Keratinocyte (primary cell): Measurements from ENCODE around the gene GMIP. TPM values are rescaled to one million over a fixed set of nuclear protein-coding genes. Genes with fewer than 3 reads are reported as not detected.
"Not testable (repeated sequence)": the region's sequence is repeated elsewhere in the genome, so short reads cannot be mapped to it uniquely, and the experiment has no call there.

Source experiments
- DNase-seq: peaks from one replicate; pipeline ENCODE4 v3.0.0-alpha.2; 2011; ENCODE audit warnings: low read depth, missing footprints, low spot score
- FAIRE-seq: peaks from 2 replicates; lab custom pipeline; 2011; peaks lifted over from hg19 to GRCh38; lab: Jason Lieb, UNC
- H2AFZ ChIP-seq: 2 replicates; pipeline ENCODE4 v1.6.0; 2012; ENCODE audit warnings: low read length, control low read depth, inconsistent platforms; ENCODE audit not compliant: control insufficient read depth
- H3K27ac ChIP-seq: 2 replicates; pipeline ENCODE4 v1.5.1; 2011; ENCODE audit warnings: low read length; ENCODE audit not compliant: control insufficient read depth, insufficient read depth
- H3K27me3 ChIP-seq: 3 replicates; pipeline ENCODE4 v1.6.0; 2011; ENCODE audit warnings: low read length; ENCODE audit not compliant: control insufficient read depth, insufficient read depth; ENCODE audit errors: extremely low read depth
- H3K36me3 ChIP-seq, 2 experiments: 2 replicates in 1 of 2; 3 replicates in 1 of 2; pipeline ENCODE4 v1.5.1; 2011; ENCODE audit warnings: low read length in 2 of 2, mild to moderate bottlenecking in 1 of 2; ENCODE audit not compliant: control insufficient read depth in 2 of 2, insufficient read depth in 2 of 2; ENCODE audit errors: extremely low read depth in 1 of 2
- H3K4me1 ChIP-seq: 3 replicates; pipeline ENCODE4 v1.5.1; 2011; ENCODE audit warnings: low read length; ENCODE audit not compliant: control insufficient read depth, insufficient read depth; ENCODE audit errors: extremely low read depth
- H3K4me2 ChIP-seq: 3 replicates; pipeline ENCODE4 v1.6.0; 2011; ENCODE audit warnings: low read depth, low read length; ENCODE audit not compliant: control insufficient read depth, insufficient read depth; ENCODE audit errors: extremely low read depth
- H3K4me3 ChIP-seq, 3 experiments: fragments of 200-600 bp in 1 of 3; sonication (generic) in 1 of 3; 2 replicates in 2 of 3; 3 replicates in 1 of 3; pipeline ENCODE4 v1.5.1; 2011 to 2016; ENCODE audit warnings: low read length in 3 of 3, mild to moderate bottlenecking in 3 of 3, control low read depth in 2 of 3, inconsistent platforms in 1 of 3, low read depth in 1 of 3, mixed read lengths in 1 of 3, mixed run types in 1 of 3, moderate library complexity in 1 of 3; ENCODE audit not compliant: control insufficient read depth in 2 of 3, insufficient read depth in 2 of 3; ENCODE audit errors: extremely low read depth in 1 of 3
- H3K79me2 ChIP-seq: 2 replicates; pipeline ENCODE4 v1.6.0; 2012; ENCODE audit warnings: low read length; ENCODE audit not compliant: control insufficient read depth, insufficient read depth
- H3K9ac ChIP-seq: 3 replicates; pipeline ENCODE4 v1.6.0; 2011; ENCODE audit warnings: low read length; ENCODE audit not compliant: control insufficient read depth, insufficient read depth; ENCODE audit errors: extremely low read depth
- H3K9me1 ChIP-seq: 3 replicates; pipeline ENCODE4 v1.6.0; 2011; ENCODE audit warnings: low read length; ENCODE audit not compliant: control insufficient read depth, insufficient read depth; ENCODE audit errors: extremely low read depth
- H3K9me3 ChIP-seq: 2 replicates; pipeline ENCODE4 v1.5.1; 2012; ENCODE audit warnings: low read depth, low read length; ENCODE audit not compliant: control insufficient read depth
- H4K20me1 ChIP-seq: 3 replicates; pipeline ENCODE4 v1.6.0; 2011; ENCODE audit warnings: low read length; ENCODE audit not compliant: control insufficient read depth, insufficient read depth; ENCODE audit errors: extremely low read depth
- EZH2 ChIP-seq: IDR thresholded peaks from one replicate; pipeline ENCODE4 v1.6.1; 2012; ENCODE audit warnings: inconsistent platforms, mild to moderate bottlenecking, low read length, moderate library complexity
- dilution Hi-C: fragments of 300-500 bp; cut with MboI; formaldehyde crosslinking; loops from one replicate; pipeline ENCODE4 v1.7.0; 2020; ENCODE audit warnings: low sequenced_read_pairs; ENCODE audit not compliant: extremely low pct_ligation_motif_present
- polyA plus RNA-seq, 5 experiments: library from polyadenylated mRNA; depleted of rRNA in 3 of 5; stranded (reverse) in 3 of 5; stranded (forward) in 1 of 5; unstranded in 1 of 5; fragments of >200 nt; gene quantifications; 1 replicate in 1 of 5; 2 replicates in 3 of 5; 3 replicates in 1 of 5; pipeline versions ENCODE4 v1.2.1 to v1.2.3, GENCODE V29; 2011 to 2012; ENCODE audit warnings: missing spikeins in 2 of 5, low read depth in 1 of 5, low replicate concordance in 1 of 5
- TF ChIP-seq, protein P1 (sequence below), 3 experiments: IDR thresholded peaks in 1 of 3; conservative IDR thresholded peaks in 1 of 3; optimal IDR thresholded peaks in 1 of 3; 2 replicates in 2 of 3; 3 replicates in 1 of 3; pipeline versions ENCODE3 to v1.5.1; 2011; ENCODE audit warnings: low read length in 3 of 3, mild to moderate bottlenecking in 3 of 3, moderate library complexity in 2 of 3, control low read depth in 1 of 3, inconsistent platforms in 1 of 3; ENCODE audit not compliant: insufficient read depth in 2 of 3; ENCODE audit errors: extremely low read depth in 1 of 3

Gene GMIP
- polyA plus RNA-seq, 1 donor (not counting 4 experiments of a cell fraction or from before 2014, with no cell fraction given) = 5.0 TPM

DNA sequence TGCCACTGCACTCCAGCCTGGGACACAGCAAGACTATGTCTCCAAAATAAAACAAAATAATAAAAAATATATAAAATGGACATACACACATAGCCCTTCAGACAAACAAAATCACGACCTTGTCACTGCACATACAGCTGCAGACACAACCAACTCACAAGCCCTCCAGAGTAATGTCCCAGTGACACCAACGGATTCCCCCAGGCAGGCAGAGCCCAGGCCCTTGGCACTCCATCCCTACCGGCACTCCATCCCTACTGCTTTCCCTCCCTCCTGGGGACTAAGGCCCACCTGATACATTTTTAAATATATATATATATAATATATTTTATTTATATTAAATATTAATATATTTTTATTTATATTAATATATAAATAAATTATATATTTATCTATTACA lies 43.6 kb upstream of the GMIP start:
- H3K27me3 ChIP-seq = no peaks in the 10 kb centered on the region
- H4K20me1 ChIP-seq = no peaks in the 10 kb centered on the region
- TF ChIP-seq, protein P1, sequence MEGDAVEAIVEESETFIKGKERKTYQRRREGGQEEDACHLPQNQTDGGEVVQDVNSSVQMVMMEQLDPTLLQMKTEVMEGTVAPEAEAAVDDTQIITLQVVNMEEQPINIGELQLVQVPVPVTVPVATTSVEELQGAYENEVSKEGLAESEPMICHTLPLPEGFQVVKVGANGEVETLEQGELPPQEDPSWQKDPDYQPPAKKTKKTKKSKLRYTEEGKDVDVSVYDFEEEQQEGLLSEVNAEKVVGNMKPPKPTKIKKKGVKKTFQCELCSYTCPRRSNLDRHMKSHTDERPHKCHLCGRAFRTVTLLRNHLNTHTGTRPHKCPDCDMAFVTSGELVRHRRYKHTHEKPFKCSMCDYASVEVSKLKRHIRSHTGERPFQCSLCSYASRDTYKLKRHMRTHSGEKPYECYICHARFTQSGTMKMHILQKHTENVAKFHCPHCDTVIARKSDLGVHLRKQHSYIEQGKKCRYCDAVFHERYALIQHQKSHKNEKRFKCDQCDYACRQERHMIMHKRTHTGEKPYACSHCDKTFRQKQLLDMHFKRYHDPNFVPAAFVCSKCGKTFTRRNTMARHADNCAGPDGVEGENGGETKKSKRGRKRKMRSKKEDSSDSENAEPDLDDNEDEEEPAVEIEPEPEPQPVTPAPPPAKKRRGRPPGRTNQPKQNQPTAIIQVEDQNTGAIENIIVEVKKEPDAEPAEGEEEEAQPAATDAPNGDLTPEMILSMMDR (optimal IDR thresholded peaks at IDR 0.05 in 1 of 3, IDR thresholded peaks at IDR 0.05 in 1 of 3, conservative IDR thresholded peaks at IDR 0.05 in 1 of 3; ENCODE audit: extremely low read depth in 1 of 3, insufficient read depth in 2 of 3, low read length in 3 of 3) = no peak
- no peak for TF ChIP-seq EZH2
- H3K4me3 ChIP-seq = no peak overlapping the region
- dilution Hi-C loops = no loop called here
- H3K9ac ChIP-seq = no peak overlapping the region
- H3K4me1 ChIP-seq = no peaks in the 10 kb centered on the region
- no peak overlapping the region for H2AFZ ChIP-seq
- no peaks in the 10 kb centered on the region for H3K79me2 ChIP-seq
- DNase-seq = no peak
- peaks cover 2% of the 10 kb centered on the region for H3K9me3 ChIP-seq
- no peaks in the 10 kb centered on the region for H3K9me1 ChIP-seq
- no peak overlapping the region for H3K4me2 ChIP-seq
- no peaks in the 10 kb centered on the region for H3K36me3 ChIP-seq
- no peak for FAIRE-seq
- H3K27ac ChIP-seq = no peak overlapping the region

DNA sequence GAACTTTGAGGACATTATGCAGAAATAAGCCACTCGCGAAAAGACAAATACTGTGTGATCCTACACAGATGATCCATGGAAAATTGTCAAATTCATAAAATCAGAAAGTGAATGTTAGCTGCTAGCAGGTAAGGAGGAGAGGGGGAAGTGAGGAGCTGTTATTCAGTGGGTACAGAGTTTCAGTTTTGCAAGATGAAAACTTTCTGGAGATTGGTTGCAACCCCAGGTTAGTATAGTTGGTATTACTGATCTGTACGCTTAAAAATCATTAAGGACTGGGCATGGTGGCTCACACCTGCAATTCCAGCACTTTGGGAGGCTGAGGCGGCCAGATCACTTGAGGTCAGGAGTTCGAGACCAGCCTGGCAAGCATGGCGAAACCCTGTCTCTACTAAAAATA lies 43.1 kb upstream of the GMIP start:
- Histone ChIP-seq H3K36me3 (no peaks in the 10 kb centered on the region), H3K9ac (no peak overlapping the region), H4K20me1 (no peaks in the 10 kb centered on the region), H3K4me3 (no peak overlapping the region), H3K79me2 (no peaks in the 10 kb centered on the region), H3K9me1 (no peaks in the 10 kb centered on the region), H2AFZ (no peak overlapping the region), H3K4me2 (no peak overlapping the region), H3K27ac (no peak overlapping the region), H3K27me3 (no peaks in the 10 kb centered on the region), H3K4me1 (no peaks in the 10 kb centered on the region), H3K9me3 (peaks cover 2% of the 10 kb centered on the region)
- dilution Hi-C loops = no loop called here
- DNase-seq (no peak), FAIRE-seq (no peak)
- TF ChIP-seq EZH2 = no peak
- TF ChIP-seq, protein P1 (optimal IDR thresholded peaks at IDR 0.05 in 1 of 3, IDR thresholded peaks at IDR 0.05 in 1 of 3, conservative IDR thresholded peaks at IDR 0.05 in 1 of 3; ENCODE audit: extremely low read depth in 1 of 3, insufficient read depth in 2 of 3, low read length in 3 of 3) = no peak

DNA sequence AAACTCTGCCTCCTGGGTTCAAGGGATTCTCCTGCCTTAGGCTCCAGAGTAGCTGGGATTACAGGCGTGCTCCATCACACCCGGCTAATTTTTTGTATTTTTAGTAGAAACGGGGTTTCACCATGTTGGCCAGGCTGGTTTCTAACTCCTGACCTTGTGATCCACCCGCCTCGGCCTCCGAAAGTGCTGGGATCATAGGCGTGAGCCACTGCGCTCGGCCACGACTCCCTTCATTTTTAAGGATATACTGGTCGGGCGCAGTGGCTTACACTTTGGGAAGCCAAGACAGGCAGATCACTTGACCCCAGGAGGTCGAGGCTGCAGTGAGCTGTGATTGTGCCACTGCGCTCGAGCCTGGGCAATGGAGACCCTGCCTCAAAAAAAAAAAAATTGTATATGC lies 42.7 kb upstream of the GMIP start:
- H3K9me1 ChIP-seq, H4K20me1 ChIP-seq, H3K4me2 ChIP-seq, FAIRE-seq, H2AFZ ChIP-seq, H3K27ac ChIP-seq, H3K9ac ChIP-seq, H3K36me3 ChIP-seq, H3K9me3 ChIP-seq, H3K79me2 ChIP-seq, H3K4me1 ChIP-seq, dilution Hi-C loops, H3K27me3 ChIP-seq, H3K4me3 ChIP-seq, DNase-seq: not testable (repeated sequence)
